H1 (cell line): ENCODE data around the gene FGR. TPM values are rescaled to one million over a fixed set of nuclear protein-coding genes. Genes with fewer than 3 reads are reported as not detected.

Experiments
- CTCF ChIA-PET: fragments of 300-600 bp; sonication (Branson Sonifier 250); formaldehyde crosslinking; loops from one replicate; lab custom pipeline; 2021; ENCODE audit not compliant: partially characterized antibody; lab: Charles Lee
- POLR2A ChIA-PET: fragments of 300-600 bp; sonication (Branson Sonifier 250); formaldehyde crosslinking; loops from one replicate; lab custom pipeline; 2021; ENCODE audit warnings: inconsistent platforms; ENCODE audit not compliant: partially characterized antibody; lab: Charles Lee
- DNase-seq, 2 experiments: peaks; one replicate each; pipeline versions ENCODE4 v3.0.0 to v3.0.0-alpha.2; 2010 to 2022; ENCODE audit warnings: low spot score in 2 of 2, low read depth in 1 of 2, mixed read lengths in 1 of 2
- FAIRE-seq: peaks from 2 replicates; lab custom pipeline; 2011; peaks lifted over from hg19 to GRCh38; lab: Jason Lieb, UNC
- H2AFZ ChIP-seq: 2 replicates; pipeline ENCODE4 v1.8.1; 2012; ENCODE audit warnings: low read length, inconsistent platforms
- H2AK5ac ChIP-seq: 2 replicates; pipeline ENCODE4 v1.6.1; 2013; ENCODE audit warnings: low read depth, low read length
- H2BK120ac ChIP-seq: replicated peaks from 2 replicates; pipeline ENCODE3; 2013; ENCODE audit warnings: low read depth, low read length, inconsistent platforms
- H2BK12ac ChIP-seq: 2 replicates; pipeline ENCODE4 v1.6.1; 2013; ENCODE audit warnings: low read depth, low read length
- H2BK15ac ChIP-seq: 2 replicates; pipeline ENCODE4 v1.6.1; 2013; ENCODE audit warnings: low read length
- H2BK20ac ChIP-seq: 2 replicates; pipeline ENCODE4 v1.6.1; 2013; ENCODE audit warnings: low read length
- H2BK5ac ChIP-seq: 2 replicates; pipeline ENCODE4 v1.6.1; 2013; ENCODE audit warnings: low read depth, low read length
- H3K14ac ChIP-seq: 2 replicates; pipeline ENCODE4 v1.6.1; 2013; ENCODE audit warnings: inconsistent platforms; ENCODE audit not compliant: insufficient read length
- H3K18ac ChIP-seq: 2 replicates; pipeline ENCODE4 v1.6.1; 2013; ENCODE audit warnings: low read length; ENCODE audit errors: extremely low read depth
- H3K23ac ChIP-seq: 2 replicates; pipeline ENCODE4 v1.6.1; 2013; ENCODE audit warnings: inconsistent platforms; ENCODE audit not compliant: insufficient read length
- H3K23me2 ChIP-seq: 2 replicates; pipeline ENCODE4 v1.6.1; 2013; ENCODE audit warnings: low read depth, low read length
- H3K27ac ChIP-seq: 2 replicates; pipeline ENCODE4 v1.6.1; 2011; ENCODE audit warnings: low read depth, low read length, inconsistent platforms
- H3K27me3 ChIP-seq, 4 experiments: replicated peaks in 1 of 4; 1 replicate in 1 of 4; 2 replicates in 3 of 4; pipeline versions ENCODE4 v1.6.1 to v1.8.1; 2011 to 2013; ENCODE audit warnings: low read length in 3 of 4, mild to moderate bottlenecking in 3 of 4, inconsistent platforms in 2 of 4, mixed read lengths in 2 of 4, moderate library complexity in 1 of 4; ENCODE audit not compliant: control insufficient read depth in 3 of 4, insufficient read depth in 3 of 4; ENCODE audit errors: extremely low read depth in 1 of 4
- H3K36me3 ChIP-seq, 4 experiments: 2 replicates each; pipeline versions ENCODE4 v1.6.1 to v1.8.1; 2011 to 2013; ENCODE audit warnings: mild to moderate bottlenecking in 4 of 4, low read length in 3 of 4, moderate library complexity in 2 of 4, control low read depth in 1 of 4, inconsistent platforms in 1 of 4; ENCODE audit not compliant: insufficient read depth in 4 of 4, control insufficient read depth in 2 of 4
- H3K4ac ChIP-seq: replicated peaks from 2 replicates; pipeline ENCODE3; 2013; ENCODE audit warnings: low read length, low read depth, mixed read lengths, inconsistent platforms; ENCODE audit not compliant: insufficient read length
- H3K4me1 ChIP-seq, 4 experiments: replicated peaks in 1 of 4; 1 replicate in 1 of 4; 2 replicates in 3 of 4; pipeline versions ENCODE4 v1.6.1 to v1.8.1; 2011 to 2013; ENCODE audit warnings: low read length in 3 of 4, inconsistent platforms in 2 of 4, mixed read lengths in 1 of 4; ENCODE audit not compliant: insufficient read depth in 4 of 4, control insufficient read depth in 3 of 4
- H3K4me2 ChIP-seq, 2 experiments: 2 replicates each; pipeline versions ENCODE4 v1.6.1 to v1.8.1; 2011 to 2013; ENCODE audit warnings: low read depth in 2 of 2, low read length in 2 of 2, control low read depth in 1 of 2, inconsistent platforms in 1 of 2, mild to moderate bottlenecking in 1 of 2; ENCODE audit not compliant: insufficient read depth in 1 of 2
- H3K4me3 ChIP-seq, 4 experiments: fragments of 200-600, 300-600 bp in 1 of 4; sonication (generic), shearing (Covaris generic), sonication (Bioruptor Twin) in 1 of 4; 2 replicates each; pipeline versions ENCODE4 v1.5.1 to v1.8.1; 2011 to 2016; ENCODE audit warnings: low read length in 4 of 4, low read depth in 3 of 4, control low read depth in 2 of 4, inconsistent platforms in 2 of 4, mild to moderate bottlenecking in 2 of 4, mixed read lengths in 1 of 4, moderate library complexity in 1 of 4; ENCODE audit not compliant: insufficient read depth in 2 of 4; ENCODE audit errors: extremely low read depth in 1 of 4
- H3K56ac ChIP-seq: replicated peaks from 2 replicates; pipeline ENCODE3; 2013; ENCODE audit warnings: low read depth, mild to moderate bottlenecking, mixed read lengths, low read length, inconsistent platforms; ENCODE audit not compliant: insufficient read length
- H3K79me1 ChIP-seq: 2 replicates; pipeline ENCODE4 v1.6.1; 2013; ENCODE audit warnings: low read depth, low read length, control low read depth
- H3K79me2 ChIP-seq, 2 experiments: 2 replicates each; pipeline versions ENCODE4 v1.6.1 to v1.8.1; 2012 to 2013; ENCODE audit warnings: low read length in 2 of 2, mild to moderate bottlenecking in 2 of 2, inconsistent platforms in 1 of 2; ENCODE audit not compliant: insufficient read depth in 2 of 2, control insufficient read depth in 1 of 2
- H3K9ac ChIP-seq, 4 experiments: replicated peaks in 1 of 4; 1 replicate in 1 of 4; 2 replicates in 3 of 4; pipeline versions ENCODE4 v1.6.1 to v1.8.1; 2011 to 2013; ENCODE audit warnings: low read depth in 3 of 4, low read length in 3 of 4, control low read depth in 2 of 4, mild to moderate bottlenecking in 2 of 4, moderate library complexity in 2 of 4, inconsistent platforms in 1 of 4; ENCODE audit errors: extremely low read depth in 1 of 4
- H3K9me3 ChIP-seq, 2 experiments: 2 replicates each; pipeline versions ENCODE4 v1.6.1 to v1.8.1; 2012 to 2013; ENCODE audit warnings: mild to moderate bottlenecking in 2 of 2, moderate library complexity in 2 of 2, control low read depth in 1 of 2, inconsistent platforms in 1 of 2, low read depth in 1 of 2, low read length in 1 of 2, mixed read lengths in 1 of 2; ENCODE audit not compliant: insufficient read depth in 2 of 2
- H4K20me1 ChIP-seq, 2 experiments: replicated peaks in 1 of 2; 2 replicates each; pipeline versions ENCODE3 to v1.8.1; 2011 to 2013; ENCODE audit warnings: inconsistent platforms in 2 of 2, low read length in 2 of 2, mild to moderate bottlenecking in 1 of 2; ENCODE audit not compliant: insufficient read depth in 2 of 2, control insufficient read depth in 1 of 2
- H4K5ac ChIP-seq: 2 replicates; pipeline ENCODE4 v1.6.1; 2013; ENCODE audit warnings: low read length, low read depth, mixed read lengths, inconsistent platforms; ENCODE audit not compliant: insufficient read length
- H4K8ac ChIP-seq: 2 replicates; pipeline ENCODE4 v1.8.0; 2013; ENCODE audit warnings: mild to moderate bottlenecking, moderate library complexity, low read length, inconsistent platforms; ENCODE audit not compliant: insufficient read depth; ENCODE audit errors: extremely low read depth
- H4K91ac ChIP-seq: replicated peaks from 2 replicates; pipeline ENCODE3; 2013; ENCODE audit warnings: low read length, mixed read lengths, inconsistent platforms; ENCODE audit not compliant: insufficient read length
- BACH1 ChIP-seq: IDR thresholded peaks from 2 replicates; pipeline ENCODE4 v1.6.1; 2012; ENCODE audit warnings: low read length, improper control_type of control experiment
- CREB1 ChIP-seq: IDR thresholded peaks from 2 replicates; pipeline ENCODE4 v1.6.1; 2012; ENCODE audit warnings: inconsistent platforms
- CTBP2 ChIP-seq: IDR thresholded peaks from 2 replicates; pipeline ENCODE4 v1.7.0; 2011; ENCODE audit warnings: borderline replicate concordance, mild to moderate bottlenecking, moderate library complexity, mixed read lengths, low read length; ENCODE audit not compliant: insufficient read depth, insufficient read length
- GABPA ChIP-seq: IDR thresholded peaks from 2 replicates; pipeline ENCODE4 v1.6.1; 2011; ENCODE audit warnings: mild to moderate bottlenecking, low read length, moderate library complexity, borderline replicate concordance; ENCODE audit not compliant: insufficient read depth
- SUZ12 ChIP-seq: fragments of 200-600 bp; sonication (generic); IDR thresholded peaks from 2 replicates; pipeline ENCODE4 v1.6.1; 2012; ENCODE audit warnings: mild to moderate bottlenecking, inconsistent platforms, low read length, moderate library complexity, mixed read lengths
- YY1 ChIP-seq: IDR thresholded peaks from 2 replicates; pipeline ENCODE4 v1.6.1; 2011; ENCODE audit warnings: low read depth, mild to moderate bottlenecking, low read length
- WGBS, 2 experiments: shearing (Covaris generic) in 1 of 2; methylation state at CpG; one replicate each; pipeline versions ENCODE4 v1.1.6 to v1.1.7; 2013 to 2015; ENCODE audit warnings: low lambda C conversion rate in 2 of 2, mixed read lengths in 2 of 2, inconsistent platforms in 1 of 2, low coverage in 1 of 2, missing lambda C conversion rate in 1 of 2; ENCODE audit not compliant: insufficient replicate concordance in 2 of 2, insufficient coverage in 1 of 2, insufficient read length in 1 of 2; ENCODE audit errors: extremely low coverage in 1 of 2, missing lambda C conversion rate in 1 of 2; 5-methylcytosine and 5-hydroxymethylcytosine counted together
- polyA plus RNA-seq, 7 experiments: library from polyadenylated mRNA; depleted of rRNA in 3 of 7; stranded (reverse) in 5 of 7; unstranded in 2 of 7; fragments of >200 nt in 5 of 7; fragments of 200-250 nt in 2 of 7; gene quantifications; 1 replicate in 5 of 7; 2 replicates in 1 of 7; 4 replicates in 1 of 7; pipeline versions ENCODE4 v1.2.1 to v1.2.3, GENCODE V29; 2011 to 2013; ENCODE audit warnings: missing spikeins in 2 of 7, mixed read lengths in 2 of 7
- total RNA-seq: library from RNA; stranded (reverse); fragmentation: NEBNext Ultra II Directional; extraction: Animal tissue kit (Norgen Biotek cat#: 25700); gene quantifications from 2 replicates; pipeline ENCODE4 v1.2.1, GENCODE V29; 2021
- TF ChIP-seq, protein P1 (sequence below), 3 experiments: IDR thresholded peaks; 1 replicate in 2 of 3; 2 replicates in 1 of 3; pipeline versions ENCODE4 v1.5.1 to v1.6.1; 2011; ENCODE audit warnings: low read length in 3 of 3, mild to moderate bottlenecking in 3 of 3, inconsistent platforms in 2 of 3, low read depth in 1 of 3, moderate library complexity in 1 of 3; ENCODE audit not compliant: insufficient read depth in 1 of 3; ENCODE audit errors: control extremely low read depth in 1 of 3

The FGR gene
- total and polyA plus RNA-seq, 2 of the 8 experiments (the other 6 are each of a cell fraction or from before 2014, with no cell fraction given) = 0.22 to 0.95 TPM

GRCh38 chr1:27568300-27569087, 66.5 kb downstream of the FGR start:
- Histone ChIP-seq H3K4me1 (peaks cover 37 to 77% (median 67%) of the 10 kb centered on the region in 4 experiments), H3K4ac (no peak overlapping the region), H3K4me3 (peak overlapping the region in 3 of 4 experiments; percentile 1 to 43 (median 29); a peak in 6 of 8 replicates), H3K27me3 (no peaks in the 10 kb centered on the region), H3K23me2 (0 out of 2 replicates have a peak, but pooled peaks cover 6% of the 10 kb centered on the region), H4K5ac (peak overlapping the region; percentile 12), H2BK15ac (peak overlapping the region; percentile 19; the same call in 1 of the 2 replicates), H3K18ac (peak overlapping the region; percentile 64), H3K9me3 (no peaks in the 10 kb centered on the region), H3K23ac (no peak overlapping the region), H4K8ac (no peak overlapping the region), H2BK120ac (no peak overlapping the region), H3K36me3 (no peaks in the 10 kb centered on the region), H2AFZ (no peak overlapping the region), H2BK5ac (peak overlapping the region; percentile 55; the same call in 1 of the 2 replicates), H4K91ac (peak overlapping the region; percentile 27), H3K79me2 (peaks cover 0 to 49% of the 10 kb centered on the region in 2 experiments; a peak in 2 of 4 replicates), H3K14ac (no peak overlapping the region), H3K79me1 (peaks cover 5% of the 10 kb centered on the region), H3K56ac (no peak overlapping the region), H3K9ac (no peak overlapping the region), H4K20me1 (peaks cover 12 to 20% of the 10 kb centered on the region in 2 experiments), H2BK20ac (no peak overlapping the region), H2BK12ac (no peak overlapping the region), H3K4me2 (peak overlapping the region; percentile 63 to 64), H3K27ac (peak overlapping the region; percentile 1; the same call in 1 of the 2 replicates), H2AK5ac (0 out of 2 replicates have a peak overlapping the region, but pooled peaks have one; percentile 32)
- FAIRE-seq = no peak
- DNase-seq = peak; percentile 80 to 97
- ChIA-PET CTCF (interaction anchor here (0.8 to 56.1 kb wide), 22 partner anchors 9 to 236 kb away, joined by 3 to 1807 read pairs (median 4); partner anchors contain the start of gene AHDC1), POLR2A (interaction anchor here (1.1 to 25.0 kb wide), 5 partner anchors 7 to 168 kb away, joined by 3 to 355 read pairs (median 350); partner anchors contain the start of gene AHDC1)
- 6% methylated on average over 26 of the region's 65 CpGs; no CpG with 5 or more reads in 1 of the 2 experiments for WGBS, 2 experiments
- TF ChIP-seq, protein P1, sequence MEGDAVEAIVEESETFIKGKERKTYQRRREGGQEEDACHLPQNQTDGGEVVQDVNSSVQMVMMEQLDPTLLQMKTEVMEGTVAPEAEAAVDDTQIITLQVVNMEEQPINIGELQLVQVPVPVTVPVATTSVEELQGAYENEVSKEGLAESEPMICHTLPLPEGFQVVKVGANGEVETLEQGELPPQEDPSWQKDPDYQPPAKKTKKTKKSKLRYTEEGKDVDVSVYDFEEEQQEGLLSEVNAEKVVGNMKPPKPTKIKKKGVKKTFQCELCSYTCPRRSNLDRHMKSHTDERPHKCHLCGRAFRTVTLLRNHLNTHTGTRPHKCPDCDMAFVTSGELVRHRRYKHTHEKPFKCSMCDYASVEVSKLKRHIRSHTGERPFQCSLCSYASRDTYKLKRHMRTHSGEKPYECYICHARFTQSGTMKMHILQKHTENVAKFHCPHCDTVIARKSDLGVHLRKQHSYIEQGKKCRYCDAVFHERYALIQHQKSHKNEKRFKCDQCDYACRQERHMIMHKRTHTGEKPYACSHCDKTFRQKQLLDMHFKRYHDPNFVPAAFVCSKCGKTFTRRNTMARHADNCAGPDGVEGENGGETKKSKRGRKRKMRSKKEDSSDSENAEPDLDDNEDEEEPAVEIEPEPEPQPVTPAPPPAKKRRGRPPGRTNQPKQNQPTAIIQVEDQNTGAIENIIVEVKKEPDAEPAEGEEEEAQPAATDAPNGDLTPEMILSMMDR (IDR thresholded peaks at IDR 0.05; ENCODE audit: control extremely low read depth in 1 of 3, insufficient read depth in 1 of 3, low read depth in 1 of 3, low read length in 3 of 3) = peak in 2 of 3 experiments; percentile 73 to 91; a peak in 3 of 4 replicates
- TF ChIP-seq SUZ12 = peak; percentile 24; the same call in 1 of the 2 replicates
- TF ChIP-seq CREB1 = peak; percentile 38; the same call in 1 of the 2 replicates
- TF ChIP-seq GABPA = 0 out of 2 replicates have a peak, but pooled peaks have one; percentile 14
- TF ChIP-seq CTBP2 = no peak
- peak; percentile 83 for TF ChIP-seq BACH1
- TF ChIP-seq YY1 = no peak
